Measurements from ENCODE around the gene TIAM1. TPM values are rescaled to one million over a fixed set of nuclear protein-coding genes. Genes with fewer than 3 reads are reported as not detected.

Gene TIAM1
- total RNA-seq, 1 donor from 2014 or later = 17.8 TPM

DNA sequence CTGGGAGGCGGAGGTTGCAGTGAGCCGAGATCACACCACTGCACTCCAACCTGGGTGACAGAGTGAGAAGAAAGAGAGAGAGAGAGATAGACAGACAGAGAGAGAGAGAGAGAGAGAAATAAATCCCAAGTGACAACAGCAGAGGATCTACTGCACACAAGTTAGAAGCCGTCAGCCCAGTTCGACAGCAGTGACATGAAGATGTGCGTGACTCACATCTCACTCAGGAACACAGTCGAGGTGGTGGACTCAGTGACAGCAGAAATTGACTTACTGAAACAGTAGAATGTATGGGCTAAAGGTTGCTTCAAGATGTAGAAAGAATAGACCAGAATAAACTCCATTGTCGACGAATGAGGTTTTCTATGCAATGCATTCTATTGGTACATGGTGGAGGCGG is 228.8 kb downstream of the TIAM1 start:
- no peak overlapping the region for H3K4me3 Mint-ChIP-seq (ENCODE audit: unreplicated experiment)
- peaks cover 5% of the 10 kb centered on the region for H3K36me3 Mint-ChIP-seq (ENCODE audit: low read depth, unreplicated experiment)
- H3K4me1 ChIP-seq (ENCODE audit: insufficient read depth, low read length) = peaks cover 8% of the 10 kb centered on the region
- no peaks in the 10 kb centered on the region for H3K79me2 ChIP-seq (ENCODE audit: insufficient read depth, low read length)
- no peaks in the 10 kb centered on the region for H3K9me3 ChIP-seq (ENCODE audit: insufficient read depth, low read depth, low read length)
- no peak overlapping the region for H3K9ac ChIP-seq (ENCODE audit: low read length)
- H3K27me3 Mint-ChIP-seq (ENCODE audit: low read depth, unreplicated experiment) = no peaks in the 10 kb centered on the region
- H4K20me1 ChIP-seq (ENCODE audit: insufficient read depth, low read length) = no peaks in the 10 kb centered on the region
- H3K4me2 ChIP-seq (ENCODE audit: low read length) = no peak overlapping the region
- DNase-seq (ENCODE audit: low read depth) (no peak), FAIRE-seq (no peak)
- H3K27ac Mint-ChIP-seq (ENCODE audit: unreplicated experiment) = no peak overlapping the region
- H2AFZ ChIP-seq (ENCODE audit: low read depth, low read length) = no peak overlapping the region
- H3K4me1 Mint-ChIP-seq (ENCODE audit: low read depth, unreplicated experiment) = peaks cover 17% of the 10 kb centered on the region
- peaks cover 3% of the 10 kb centered on the region for H3K9me3 Mint-ChIP-seq (ENCODE audit: unreplicated experiment)
- TF ChIP-seq, protein P1, sequence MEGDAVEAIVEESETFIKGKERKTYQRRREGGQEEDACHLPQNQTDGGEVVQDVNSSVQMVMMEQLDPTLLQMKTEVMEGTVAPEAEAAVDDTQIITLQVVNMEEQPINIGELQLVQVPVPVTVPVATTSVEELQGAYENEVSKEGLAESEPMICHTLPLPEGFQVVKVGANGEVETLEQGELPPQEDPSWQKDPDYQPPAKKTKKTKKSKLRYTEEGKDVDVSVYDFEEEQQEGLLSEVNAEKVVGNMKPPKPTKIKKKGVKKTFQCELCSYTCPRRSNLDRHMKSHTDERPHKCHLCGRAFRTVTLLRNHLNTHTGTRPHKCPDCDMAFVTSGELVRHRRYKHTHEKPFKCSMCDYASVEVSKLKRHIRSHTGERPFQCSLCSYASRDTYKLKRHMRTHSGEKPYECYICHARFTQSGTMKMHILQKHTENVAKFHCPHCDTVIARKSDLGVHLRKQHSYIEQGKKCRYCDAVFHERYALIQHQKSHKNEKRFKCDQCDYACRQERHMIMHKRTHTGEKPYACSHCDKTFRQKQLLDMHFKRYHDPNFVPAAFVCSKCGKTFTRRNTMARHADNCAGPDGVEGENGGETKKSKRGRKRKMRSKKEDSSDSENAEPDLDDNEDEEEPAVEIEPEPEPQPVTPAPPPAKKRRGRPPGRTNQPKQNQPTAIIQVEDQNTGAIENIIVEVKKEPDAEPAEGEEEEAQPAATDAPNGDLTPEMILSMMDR (IDR thresholded peaks at IDR 0.05; ENCODE audit: insufficient read depth, low read depth, low read length) = no peak
- TF ChIP-seq EZH2 (IDR thresholded peaks at IDR 0.05; ENCODE audit: insufficient read depth, low read length) = no peak
- H3K27me3 ChIP-seq (ENCODE audit: insufficient read depth, low read length) = no peaks in the 10 kb centered on the region
- H3K27ac ChIP-seq (ENCODE audit: low read depth, low read length) = no peak overlapping the region
- no peaks in the 10 kb centered on the region for H3K36me3 ChIP-seq (ENCODE audit: insufficient read depth, low read length)
- no peak overlapping the region for H3K4me3 ChIP-seq (ENCODE audit: insufficient read depth, low read depth, low read length)

DNA sequence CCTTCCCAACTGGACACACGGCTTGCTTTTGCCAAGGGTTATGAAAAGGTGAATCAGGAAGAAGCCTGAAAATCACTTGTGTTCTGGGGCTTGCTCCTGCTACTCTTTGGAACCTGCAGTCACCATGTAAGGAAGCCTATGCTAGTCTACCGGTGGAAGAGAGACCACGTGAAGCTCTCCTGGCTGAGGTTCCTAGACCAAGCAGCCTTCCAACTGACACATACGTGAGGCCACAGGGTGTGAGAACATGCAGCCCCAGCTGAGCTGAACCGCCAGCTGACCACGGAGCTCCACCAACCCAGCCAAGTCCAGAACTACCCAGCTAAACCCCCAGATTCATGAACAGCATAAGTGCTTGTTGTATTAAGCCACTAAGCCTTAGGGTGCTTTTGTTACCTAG is 233.0 kb downstream of the TIAM1 start:
- H3K4me3 ChIP-seq (ENCODE audit: insufficient read depth, low read depth, low read length) = no peak overlapping the region
- no peaks in the 10 kb centered on the region for H3K9me3 Mint-ChIP-seq (ENCODE audit: unreplicated experiment)

GRCh38 chr21:31110430-31110829 is 233.6 kb downstream of the TIAM1 start:
- Mint-ChIP-seq H3K27me3 (ENCODE audit: low read depth, unreplicated experiment) (no peaks in the 10 kb centered on the region), H3K4me1 (ENCODE audit: low read depth, unreplicated experiment) (peaks cover 3% of the 10 kb centered on the region), H3K27ac (ENCODE audit: unreplicated experiment) (no peak overlapping the region), H3K4me3 (ENCODE audit: unreplicated experiment) (no peak overlapping the region), H3K9me3 (ENCODE audit: unreplicated experiment) (no peaks in the 10 kb centered on the region), H3K36me3 (ENCODE audit: low read depth, unreplicated experiment) (no peaks in the 10 kb centered on the region)
- FAIRE-seq = no peak
- H3K27ac ChIP-seq (ENCODE audit: low read depth, low read length) = no peak overlapping the region
- H3K9ac ChIP-seq (ENCODE audit: low read length) = no peak overlapping the region
- H3K4me3 ChIP-seq (ENCODE audit: insufficient read depth, low read depth, low read length) = no peak overlapping the region
- TF ChIP-seq EZH2 (IDR thresholded peaks at IDR 0.05; ENCODE audit: insufficient read depth, low read length) = no peak
- TF ChIP-seq, protein P1 (IDR thresholded peaks at IDR 0.05; ENCODE audit: insufficient read depth, low read depth, low read length) = no peak
- H2AFZ ChIP-seq (ENCODE audit: low read depth, low read length) = no peak overlapping the region
- H3K4me1 ChIP-seq (ENCODE audit: insufficient read depth, low read length) = no peaks in the 10 kb centered on the region
- H3K27me3 ChIP-seq (ENCODE audit: insufficient read depth, low read length) = no peaks in the 10 kb centered on the region
- no peaks in the 10 kb centered on the region for H3K9me3 ChIP-seq (ENCODE audit: insufficient read depth, low read depth, low read length)
- no peak for DNase-seq (ENCODE audit: low read depth)
- no peaks in the 10 kb centered on the region for H4K20me1 ChIP-seq (ENCODE audit: insufficient read depth, low read length)
- H3K79me2 ChIP-seq (ENCODE audit: insufficient read depth, low read length) = no peaks in the 10 kb centered on the region
- H3K36me3 ChIP-seq (ENCODE audit: insufficient read depth, low read length) = no peaks in the 10 kb centered on the region
- H3K4me2 ChIP-seq (ENCODE audit: low read length) = no peak overlapping the region

More for the DNA sequence above, 233.0 kb downstream of the TIAM1 start:
- FAIRE-seq (no peak), DNase-seq (ENCODE audit: low read depth) (no peak)
- Mint-ChIP-seq H3K4me3 (ENCODE audit: unreplicated experiment) (no peak overlapping the region), H3K27me3 (ENCODE audit: low read depth, unreplicated experiment) (no peaks in the 10 kb centered on the region), H3K36me3 (ENCODE audit: low read depth, unreplicated experiment) (no peaks in the 10 kb centered on the region), H3K27ac (ENCODE audit: unreplicated experiment) (no peak overlapping the region), H3K4me1 (ENCODE audit: low read depth, unreplicated experiment) (peaks cover 7% of the 10 kb centered on the region)
- no peak overlapping the region for H2AFZ ChIP-seq (ENCODE audit: low read depth, low read length)
- no peak overlapping the region for H3K9ac ChIP-seq (ENCODE audit: low read length)
- H3K27ac ChIP-seq (ENCODE audit: low read depth, low read length) = no peak overlapping the region
- H3K4me2 ChIP-seq (ENCODE audit: low read length) = no peak overlapping the region
- H3K79me2 ChIP-seq (ENCODE audit: insufficient read depth, low read length) = no peaks in the 10 kb centered on the region
- H3K36me3 ChIP-seq (ENCODE audit: insufficient read depth, low read length) = no peaks in the 10 kb centered on the region
- H4K20me1 ChIP-seq (ENCODE audit: insufficient read depth, low read length) = no peaks in the 10 kb centered on the region
- no peak for TF ChIP-seq EZH2 (IDR thresholded peaks at IDR 0.05; ENCODE audit: insufficient read depth, low read length)
- TF ChIP-seq, protein P1 (IDR thresholded peaks at IDR 0.05; ENCODE audit: insufficient read depth, low read depth, low read length) = no peak
- no peaks in the 10 kb centered on the region for H3K9me3 ChIP-seq (ENCODE audit: insufficient read depth, low read depth, low read length)
- no peaks in the 10 kb centered on the region for H3K4me1 ChIP-seq (ENCODE audit: insufficient read depth, low read length)
- no peaks in the 10 kb centered on the region for H3K27me3 ChIP-seq (ENCODE audit: insufficient read depth, low read length)
